A673 (cell line): ENCODE results near the gene PTPA. TPM values are rescaled to one million over a fixed set of nuclear protein-coding genes. Genes with fewer than 3 reads are reported as not detected.
A peak's percentile ranks its signal among the peaks of the same experiment; 100 is the strongest.

Experiments used
- BruUV-seq: library from RNA; stranded (reverse); fragments of 400-500 nt; replicated peaks from 2 replicates; lab custom pipeline; 2021; lab: Mats Ljungman, UMichigan
- CTCF ChIA-PET: fragments of 300-600 bp; sonication (Branson Sonifier 250); formaldehyde crosslinking; loops from one replicate; lab custom pipeline; 2022; ENCODE audit warnings: antibody characterized with exemption; lab: Charles Lee
- POLR2A ChIA-PET: fragments of 300-600 bp; sonication (Branson Sonifier 250); formaldehyde crosslinking; loops from one replicate; lab custom pipeline; 2022; ENCODE audit warnings: antibody characterized with exemption; ENCODE audit not compliant: low non-redundant PET; lab: Charles Lee
- DNase-seq: peaks from one replicate; pipeline ENCODE4 v3.0.0-alpha.2; 2015; ENCODE audit warnings: low spot score
- H3K27ac ChIP-seq: fragments of 200-600 bp; sonication (generic); 2 replicates; pipeline ENCODE4 v1.5.1; 2016; ENCODE audit warnings: mixed run types, low read depth, mild to moderate bottlenecking, mixed read lengths, antibody characterized with exemption, low read length; ENCODE audit not compliant: poor library complexity, severe bottlenecking
- H3K27me3 ChIP-seq: fragments of 200-600 bp; sonication (generic); replicated peaks from 2 replicates; pipeline ENCODE4 v1.6.1; 2017; ENCODE audit warnings: mixed run types, low read depth, mild to moderate bottlenecking, mixed read lengths, antibody characterized with exemption, low read length; ENCODE audit not compliant: insufficient read depth, poor library complexity
- H3K36me3 ChIP-seq: fragments of 200-600 bp; sonication (generic); 2 replicates; pipeline ENCODE4 v1.6.1; 2016; ENCODE audit warnings: mixed run types, mild to moderate bottlenecking, mixed read lengths, antibody characterized with exemption, low read length; ENCODE audit not compliant: insufficient read depth, poor library complexity, severe bottlenecking
- H3K4me1 ChIP-seq: fragments of 200-600 bp; sonication (generic); 2 replicates; pipeline ENCODE4 v1.6.1; 2017; ENCODE audit warnings: mixed run types, mild to moderate bottlenecking, mixed read lengths, antibody characterized with exemption, low read length; ENCODE audit not compliant: insufficient read depth, poor library complexity, severe bottlenecking
- H3K4me3 ChIP-seq: fragments of 200-600 bp; sonication (generic); 2 replicates; pipeline ENCODE4 v1.5.1; 2016; ENCODE audit warnings: low read depth, mixed run types, mild to moderate bottlenecking, mixed read lengths, low read length; ENCODE audit not compliant: poor library complexity, severe bottlenecking
- H3K9me3 ChIP-seq: fragments of 200-600 bp; sonication (generic); 2 replicates; pipeline ENCODE4 v1.6.1; 2016; ENCODE audit warnings: mixed run types, low read depth, mild to moderate bottlenecking, mixed read lengths, antibody characterized with exemption, low read length; ENCODE audit not compliant: poor library complexity, severe bottlenecking
- EZH2 ChIP-seq: fragments of 200-600 bp; sonication (generic); IDR thresholded peaks from 2 replicates; pipeline ENCODE4 v1.6.1; 2017; ENCODE audit warnings: borderline replicate concordance, low read depth, mild to moderate bottlenecking, mixed read lengths, antibody characterized with exemption, low read length; ENCODE audit not compliant: poor library complexity, severe bottlenecking
- intact Hi-C: fragments of 100-400 bp; cut with micrococcal nuclease; formaldehyde crosslinking; loops from one replicate; pipeline ENCODE4 v1.10.0; 2022; ENCODE audit not compliant: unreplicated experiment
- total RNA-seq: library from RNA; stranded (reverse); gene quantifications from 2 replicates; pipeline ENCODE4 v1.2.3, GENCODE V29; 2021
- TF ChIP-seq, protein P1 (sequence below): fragments of 300-800, 200-600 bp; sonication (generic); conservative IDR thresholded peaks from 2 replicates; pipeline ENCODE4 v1.5.1; 2017; ENCODE audit warnings: low read depth, mild to moderate bottlenecking, antibody characterized with exemption, low read length, moderate library complexity, mixed read lengths

The PTPA gene
- total RNA-seq, 1 experiment from 2014 or later, result 157 TPM

DNA sequence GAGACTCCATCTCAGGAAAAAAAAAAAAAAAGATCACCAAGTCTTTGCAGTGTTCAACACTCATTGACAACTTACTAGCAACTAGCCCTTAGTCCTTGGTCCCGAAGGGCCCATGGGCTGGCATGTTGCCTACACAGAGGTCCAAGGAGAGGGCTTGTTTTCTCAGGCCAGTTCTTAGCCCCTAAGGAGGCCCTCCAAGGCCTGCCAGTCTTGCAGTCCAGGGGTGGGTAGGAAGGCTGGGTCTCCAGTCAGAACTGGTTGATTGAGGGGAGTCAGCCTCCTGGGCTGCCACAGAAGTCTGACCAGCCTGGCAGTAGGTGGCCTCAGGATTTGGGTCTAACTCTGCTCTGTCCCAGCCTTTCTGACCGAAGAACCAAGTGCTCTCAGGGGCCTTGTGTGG is 34.1 kb downstream of the PTPA start:
- H3K4me3 ChIP-seq, result no peak overlapping the region
- H3K27ac ChIP-seq, result peak overlapping the region; percentile 53
- BruUV-seq, result no TSS peak

GRCh38 chr9:129145841-129146292 is 34.7 kb downstream of the PTPA start:
- POLR2A ChIA-PET, result interaction anchor here (0.7 kb wide), 1 partner anchor 1468 kb away, joined by 5 read pairs; no protein-coding TSS in a partner anchor
- no TSS peak for BruUV-seq
- Histone ChIP-seq H3K4me1 (peaks cover 29% of the 10 kb centered on the region), H3K27me3 (no peaks in the 10 kb centered on the region), H3K36me3 (peaks cover 21% of the 10 kb centered on the region), H3K4me3 (no peak overlapping the region), H3K9me3 (no peaks in the 10 kb centered on the region), H3K27ac (peak overlapping the region; percentile 63)
- intact Hi-C loops, result loop anchor here (10.0 kb wide), 1 partner anchor 189 kb away; no protein-coding TSS in a partner anchor
- no peak for DNase-seq
- TF ChIP-seq EZH2, result no peak
- TF ChIP-seq, protein P1, sequence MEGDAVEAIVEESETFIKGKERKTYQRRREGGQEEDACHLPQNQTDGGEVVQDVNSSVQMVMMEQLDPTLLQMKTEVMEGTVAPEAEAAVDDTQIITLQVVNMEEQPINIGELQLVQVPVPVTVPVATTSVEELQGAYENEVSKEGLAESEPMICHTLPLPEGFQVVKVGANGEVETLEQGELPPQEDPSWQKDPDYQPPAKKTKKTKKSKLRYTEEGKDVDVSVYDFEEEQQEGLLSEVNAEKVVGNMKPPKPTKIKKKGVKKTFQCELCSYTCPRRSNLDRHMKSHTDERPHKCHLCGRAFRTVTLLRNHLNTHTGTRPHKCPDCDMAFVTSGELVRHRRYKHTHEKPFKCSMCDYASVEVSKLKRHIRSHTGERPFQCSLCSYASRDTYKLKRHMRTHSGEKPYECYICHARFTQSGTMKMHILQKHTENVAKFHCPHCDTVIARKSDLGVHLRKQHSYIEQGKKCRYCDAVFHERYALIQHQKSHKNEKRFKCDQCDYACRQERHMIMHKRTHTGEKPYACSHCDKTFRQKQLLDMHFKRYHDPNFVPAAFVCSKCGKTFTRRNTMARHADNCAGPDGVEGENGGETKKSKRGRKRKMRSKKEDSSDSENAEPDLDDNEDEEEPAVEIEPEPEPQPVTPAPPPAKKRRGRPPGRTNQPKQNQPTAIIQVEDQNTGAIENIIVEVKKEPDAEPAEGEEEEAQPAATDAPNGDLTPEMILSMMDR, result no peak
- CTCF ChIA-PET, result interaction anchor here (0.5 kb wide), 1 partner anchor 28 kb away, joined by 3 read pairs; no protein-coding TSS in a partner anchor

More for the DNA sequence above, 34.1 kb downstream of the PTPA start:
- CTCF ChIA-PET, result interaction anchor here (0.8 kb wide), 1 partner anchor 29 kb away, joined by 3 read pairs; no protein-coding TSS in a partner anchor
- intact Hi-C loops, result loop anchor here (10.0 kb wide), 1 partner anchor 189 kb away; no protein-coding TSS in a partner anchor
- Histone ChIP-seq H3K27me3 (no peaks in the 10 kb centered on the region), H3K4me1 (peaks cover 34% of the 10 kb centered on the region), H3K36me3 (peaks cover 21% of the 10 kb centered on the region), H3K9me3 (no peaks in the 10 kb centered on the region)
- TF ChIP-seq, protein P1, result no peak
- TF ChIP-seq EZH2, result no peak
- POLR2A ChIA-PET, result interaction anchor here (0.7 kb wide), 3 partner anchors 90 to 1467 kb away, joined by 5 to 8 read pairs (median 6); no protein-coding TSS in a partner anchor
- no peak for DNase-seq

- Histone ChIP-seq H3K27me3 (no peaks in the 10 kb centered on the region), H3K27ac (peak overlapping the region; percentile 63), H3K4me3 (no peak overlapping the region), H3K36me3 (peaks cover 21% of the 10 kb centered on the region), H3K9me3 (no peaks in the 10 kb centered on the region), H3K4me1 (peaks cover 23% of the 10 kb centered on the region)
- no peak for TF ChIP-seq EZH2
- TF ChIP-seq, protein P1, result no peak
- no peak for DNase-seq
- BruUV-seq, result no TSS peak
- POLR2A ChIA-PET, result no interaction called here
- intact Hi-C loops, result loop anchor here (10.0 kb wide), 1 partner anchor 188 kb away; no protein-coding TSS in a partner anchor
- CTCF ChIA-PET, result interaction anchor here (0.5 kb wide), 1 partner anchor 27 kb away, joined by 3 read pairs; no protein-coding TSS in a partner anchor
These were observed 35.3 kb downstream of the PTPA start for GRCh38 chr9:129146441-129146941.
